HG02938 (cell line): Measurements from ENCODE around the gene PREPL.

Experiments
- ATAC-seq: cut with Tn5 transposase; IDR thresholded peaks from one replicate; pipeline ENCODE4 v1.9.1; 2021; ENCODE audit warnings: mild to moderate bottlenecking, moderate library complexity; ENCODE audit not compliant: unreplicated experiment

Gene PREPL

GRCh38 chr2:44296653-44297052 lies 64.6 kb downstream of the PREPL start:
- no peak for ATAC-seq

- no peak for ATAC-seq
Observed at GRCh38 chr2:44295633-44296359, 65.5 kb downstream of the PREPL start.

DNA sequence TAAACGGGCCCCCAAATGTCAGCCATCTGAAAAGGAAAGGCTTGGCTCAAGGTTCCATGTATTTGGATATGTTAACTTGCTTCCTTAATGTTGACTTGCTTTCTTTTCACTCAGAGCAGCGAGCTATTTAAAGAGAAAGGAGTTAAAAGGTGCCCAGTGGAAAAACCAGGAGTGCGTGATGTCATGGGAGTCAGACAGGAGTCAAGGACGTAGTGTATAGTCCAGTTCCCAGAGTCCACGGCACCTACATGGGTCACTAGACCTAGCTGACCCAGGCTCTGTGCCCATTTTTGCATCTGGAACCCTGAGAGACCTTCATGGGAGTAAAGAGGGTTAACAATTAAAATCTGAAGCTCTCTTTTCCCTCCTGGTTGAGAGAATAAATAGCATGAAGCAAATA lies 66.2 kb downstream of the PREPL start:
- ATAC-seq = no peak

GRCh38 chr2:44291281-44292248 lies 69.7 kb downstream of the PREPL start:
- no peak for ATAC-seq

- ATAC-seq = no peak
Observed at GRCh38 chr2:44290261-44290660, 71.0 kb downstream of the PREPL start.

GRCh38 chr2:44286884-44287638 lies 74.2 kb downstream of the PREPL start:
- no peak for ATAC-seq

GRCh38 chr2:44286119-44286883 lies 75.0 kb downstream of the PREPL start:
- ATAC-seq = no peak

GRCh38 chr2:44285174-44285573 lies 76.1 kb downstream of the PREPL start:
- ATAC-seq = no peak

GRCh38 chr2:44283116-44283666 lies 78.1 kb downstream of the PREPL start:
- no peak for ATAC-seq

DNA sequence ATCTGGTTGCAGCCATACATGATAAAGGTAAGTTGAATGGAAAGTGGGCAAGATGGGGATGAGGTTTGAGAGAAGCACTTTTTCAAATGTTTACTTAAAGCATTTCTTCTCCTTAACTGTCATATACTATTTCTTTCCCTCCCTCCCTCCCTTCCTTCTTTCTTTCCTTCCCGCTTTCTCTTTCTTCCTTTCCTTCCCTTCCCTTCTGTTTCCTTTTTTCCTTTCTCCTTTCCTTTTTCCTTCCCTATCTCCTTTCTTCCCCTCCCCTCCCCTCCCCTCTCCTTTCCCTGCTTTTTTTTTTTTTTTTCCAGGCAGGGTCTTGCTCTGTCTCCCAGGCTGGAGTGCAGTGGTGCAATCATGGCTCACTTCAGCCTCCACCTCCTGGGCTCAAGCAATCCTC lies 80.4 kb downstream of the PREPL start:
- no peak for ATAC-seq

GRCh38 chr2:44277541-44277940 lies 83.8 kb downstream of the PREPL start:
- no peak for ATAC-seq

- ATAC-seq = no peak
Observed at GRCh38 chr2:44275927-44276303, 85.4 kb downstream of the PREPL start.

- no peak for ATAC-seq
Observed at GRCh38 chr2:44273596-44273995, 87.7 kb downstream of the PREPL start.

DNA sequence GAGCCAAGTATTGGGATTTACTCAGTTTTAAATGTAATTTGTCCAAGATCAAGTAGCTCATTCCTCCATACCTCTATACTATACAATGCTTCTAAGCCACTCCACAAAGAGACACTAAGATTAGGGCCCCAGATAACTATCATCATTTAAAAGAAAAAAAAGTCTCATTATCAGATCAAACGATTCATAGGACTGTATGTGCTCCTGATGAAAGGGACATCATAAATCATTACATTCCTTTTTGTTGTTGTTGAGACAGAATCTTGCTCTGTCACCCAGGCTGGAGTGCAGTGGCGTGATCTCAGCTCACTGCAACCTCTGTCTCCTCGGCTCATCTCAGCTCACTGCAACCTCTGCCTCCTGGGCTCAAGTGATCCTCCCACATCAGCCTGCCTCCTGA lies 88.2 kb downstream of the PREPL start:
- ATAC-seq = no peak

DNA sequence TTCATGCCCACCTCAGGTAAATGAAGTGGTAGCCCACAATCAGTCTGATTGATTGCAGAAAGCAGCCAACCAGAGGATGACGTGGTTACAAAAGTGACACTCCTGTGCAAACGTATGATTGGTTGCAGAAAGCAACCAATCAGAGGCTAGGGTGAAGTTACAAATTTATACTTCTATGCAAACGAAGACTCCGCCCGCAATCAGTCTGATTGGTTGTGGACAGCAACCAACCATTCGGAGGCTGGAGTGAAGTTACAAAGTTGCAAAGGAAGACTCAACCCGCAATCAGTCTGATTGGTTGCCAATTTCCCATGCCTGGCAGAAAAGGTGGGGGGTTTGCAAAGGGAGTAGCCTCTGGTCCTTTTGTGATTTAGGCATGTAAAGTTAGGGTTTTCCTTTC lies 90.0 kb downstream of the PREPL start:
- no peak for ATAC-seq

- ATAC-seq = no peak
Observed at GRCh38 chr2:44269831-44270230, 91.5 kb downstream of the PREPL start.

GRCh38 chr2:44267796-44268648 lies 93.3 kb downstream of the PREPL start:
- no peak for ATAC-seq
